Suppressor macrophage (primary cell): ENCODE results near the gene NOXA1.

Experiments used
- DNase-seq, 4 experiments: peaks; one replicate each; pipeline ENCODE4 v3.0.0-alpha.2; 2020 to 2022

Gene NOXA1

DNA sequence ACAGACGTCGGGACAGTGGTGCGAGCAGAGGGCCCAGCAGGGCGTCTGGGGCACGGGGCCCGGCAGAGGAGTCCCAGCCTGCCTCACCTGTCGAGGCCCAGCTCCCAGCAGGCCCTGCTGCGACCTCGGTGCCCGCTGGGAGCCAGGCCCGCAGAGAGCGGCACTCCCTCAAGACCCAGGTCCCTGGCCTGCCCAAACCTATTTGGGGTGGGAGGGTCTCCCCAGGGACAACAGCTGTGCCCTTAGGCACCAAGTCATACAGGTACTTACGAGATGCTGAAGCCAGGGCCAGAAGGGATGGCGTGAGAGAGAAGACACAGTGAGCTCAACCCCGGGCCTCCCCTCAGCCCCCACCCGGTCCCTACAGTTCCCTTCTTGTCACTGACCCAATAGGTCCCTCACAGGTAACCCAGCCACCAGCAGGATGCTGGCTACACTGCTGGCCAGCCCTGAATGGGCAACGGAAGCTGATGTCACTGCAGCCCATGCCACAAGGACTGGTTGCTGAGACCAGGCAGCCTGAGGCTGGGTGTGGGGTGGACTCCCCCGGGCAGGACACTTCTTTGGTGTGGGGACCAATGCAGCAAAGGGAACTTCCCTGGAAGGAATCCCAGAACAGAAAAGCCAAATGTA lies 32.3 kb downstream of the NOXA1 start:
- DNase-seq, result no peak

- DNase-seq, result no peak
These were observed 33.1 kb downstream of the NOXA1 start for GRCh38 chr9:137456061-137456863.

- no peak for DNase-seq
These were observed 33.7 kb downstream of the NOXA1 start for GRCh38 chr9:137456864-137457405.

- no peak for DNase-seq
These were observed 34.4 kb downstream of the NOXA1 start for GRCh38 chr9:137457406-137458193.

- peak in 1 of 4 experiments; percentile 26 for DNase-seq
These were observed 35.3 kb downstream of the NOXA1 start for GRCh38 chr9:137458194-137459151.

- DNase-seq, result peak; percentile 96 to 99 (median 98)
These were observed 36.0 kb downstream of the NOXA1 start, which contains the start of gene NSMF for GRCh38 chr9:137459152-137459600. Gene NSMF (minus strand): TSS chr9:137459334. CDS start chr9:137459102, 232 bp downstream.

- DNase-seq, result no peak
These were observed 36.6 kb downstream of the NOXA1 start for GRCh38 chr9:137459601-137460362.

DNA sequence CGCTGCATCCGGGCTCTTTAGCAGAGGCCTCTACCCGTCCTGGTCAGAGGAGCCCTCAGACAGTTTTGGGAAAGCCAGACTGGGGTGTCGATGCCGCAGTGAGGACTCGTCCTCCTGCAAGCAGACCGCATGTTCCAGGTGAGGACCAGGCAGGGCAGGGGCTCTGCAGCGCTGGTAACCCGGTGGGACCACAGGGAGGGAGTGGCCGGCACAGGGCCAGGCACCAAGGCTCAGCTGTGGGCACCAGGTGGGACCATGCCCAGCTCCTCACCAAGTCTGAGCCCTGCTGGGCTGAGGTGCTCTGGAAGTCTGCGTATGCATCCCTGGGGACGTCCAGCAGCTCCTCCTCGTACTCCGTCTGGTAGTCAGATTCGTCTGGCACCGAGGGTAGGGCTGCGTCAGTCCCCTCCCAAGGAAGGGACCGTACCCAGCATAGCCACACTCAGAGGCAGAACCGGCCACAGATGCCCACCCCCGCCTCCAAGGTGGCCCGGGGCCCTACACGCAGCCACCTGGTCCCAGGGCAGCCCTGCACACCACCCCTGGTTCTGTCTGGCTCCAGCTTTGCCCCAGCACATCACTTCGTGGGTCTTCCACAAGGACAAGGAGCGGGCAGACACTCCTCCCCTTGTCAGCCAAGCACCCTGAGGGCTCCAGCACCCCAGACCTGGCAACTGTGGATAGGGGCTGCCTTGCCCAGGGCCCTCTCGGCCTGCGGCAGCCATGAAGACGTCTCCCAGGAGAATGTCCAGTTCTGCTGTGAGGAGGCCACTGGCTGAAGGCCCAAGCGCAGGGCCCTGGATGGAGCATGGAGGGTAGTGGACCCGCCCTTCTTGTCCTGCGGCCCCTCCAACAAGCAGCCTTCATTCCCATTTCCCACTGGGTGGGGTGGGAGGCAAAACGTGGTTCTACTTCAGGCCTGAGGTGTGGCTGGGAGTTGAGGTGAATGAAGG lies 37.4 kb downstream of the NOXA1 start:
- no peak for DNase-seq

DNA sequence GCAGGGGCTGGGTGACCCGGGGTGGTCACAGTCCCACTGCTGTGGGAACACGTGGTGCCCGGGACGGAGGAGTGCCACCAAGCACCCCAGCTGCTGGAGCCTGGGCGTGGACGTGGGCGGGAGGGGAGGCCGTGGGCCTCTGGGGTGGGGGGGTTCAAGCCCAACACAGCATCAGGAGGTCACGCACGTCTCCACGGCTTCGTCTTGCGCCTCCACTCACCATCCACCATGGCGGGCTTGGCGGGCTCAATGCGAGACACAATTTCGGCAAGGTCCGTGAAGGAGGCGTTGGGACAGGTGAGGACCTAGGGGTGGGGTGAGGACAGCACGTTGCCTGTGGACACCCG lies 38.1 kb downstream of the NOXA1 start:
- DNase-seq, result no peak

- DNase-seq, result peak; percentile 91 to 97 (median 95)
These were observed 38.6 kb downstream of the NOXA1 start for GRCh38 chr9:137461663-137462395.

- no peak for DNase-seq
These were observed 39.3 kb downstream of the NOXA1 start for GRCh38 chr9:137462396-137462985.

DNA sequence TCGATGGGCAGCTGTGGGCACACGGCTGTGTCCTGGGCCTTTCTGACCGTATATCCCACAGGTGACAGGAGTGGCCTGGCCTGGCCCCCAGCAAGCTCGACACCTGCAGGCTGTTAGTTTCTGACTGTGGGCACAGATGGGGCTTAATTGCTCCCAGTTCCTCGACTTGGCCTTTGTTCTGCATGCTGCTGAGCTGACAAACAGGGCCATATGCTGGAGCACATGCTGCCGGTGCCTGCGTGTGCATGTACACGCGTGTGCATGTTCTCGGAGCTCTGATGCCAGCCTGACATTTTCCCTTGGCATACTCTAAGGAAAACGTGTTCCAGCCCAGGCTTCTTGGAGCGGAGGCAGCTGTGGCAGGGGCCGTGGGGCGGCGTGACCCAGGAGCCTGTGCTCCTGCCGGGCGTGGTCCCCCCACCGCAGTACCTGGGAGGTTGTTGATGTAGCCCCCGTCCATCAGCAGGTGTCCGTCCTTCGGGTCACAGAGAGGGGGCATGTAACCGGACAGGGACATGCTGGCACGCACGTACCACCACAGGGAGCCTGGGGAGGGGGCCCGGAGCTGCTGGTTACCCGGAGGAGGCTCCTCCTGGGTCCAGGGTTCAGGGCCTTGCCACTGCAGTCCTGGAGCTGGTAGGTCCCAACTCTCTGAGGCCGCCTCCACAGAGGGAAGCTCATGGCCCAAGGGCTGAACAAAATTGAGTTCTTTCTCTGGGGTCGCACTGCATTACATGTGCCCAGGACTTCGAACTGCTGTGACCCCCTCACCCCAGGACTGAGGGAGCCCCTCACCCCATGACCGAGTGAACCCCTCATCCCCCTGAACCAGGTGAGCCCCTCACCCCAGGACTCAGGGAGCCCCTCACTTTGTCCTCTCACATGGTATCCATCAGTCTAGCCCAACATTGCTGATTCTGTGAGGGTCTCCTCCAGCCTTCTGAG lies 40.1 kb downstream of the NOXA1 start:
- DNase-seq, result no peak

- no peak for DNase-seq
These were observed 40.7 kb downstream of the NOXA1 start for GRCh38 chr9:137463931-137464290.

DNA sequence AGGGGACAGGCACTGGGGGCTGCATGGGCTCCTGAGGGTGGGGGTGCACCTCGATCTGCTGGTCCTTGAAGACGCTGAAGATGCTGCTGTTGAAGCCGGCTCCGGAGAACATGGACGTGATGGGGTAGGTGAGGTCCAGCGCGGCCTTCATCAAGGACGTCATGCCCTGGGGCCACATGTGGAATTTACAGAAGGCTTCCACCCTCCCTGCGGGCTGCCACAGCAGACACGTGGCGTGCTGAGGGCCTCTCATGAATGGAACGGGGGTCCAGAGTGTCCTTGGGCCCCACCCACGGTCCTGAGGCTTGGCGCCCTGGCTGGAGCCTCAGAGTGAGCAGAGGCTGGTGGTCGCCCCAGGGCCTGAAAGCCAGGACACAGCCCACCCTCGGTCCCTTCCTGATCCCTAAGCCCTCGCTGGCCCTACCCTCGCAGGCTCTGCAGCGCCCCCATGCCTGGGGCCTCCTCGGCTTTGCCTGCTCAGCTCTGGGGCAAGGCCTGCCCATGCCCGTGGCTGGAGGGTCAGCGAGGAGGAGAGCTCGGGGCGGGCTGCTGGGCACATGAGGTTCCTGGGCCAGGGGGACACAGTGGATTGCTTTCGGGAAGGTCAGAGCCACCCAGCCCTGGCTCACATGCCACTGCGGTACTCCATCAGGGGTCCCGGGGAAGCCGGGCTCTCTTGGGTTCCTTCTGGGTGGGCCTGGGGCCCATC lies 41.3 kb downstream of the NOXA1 start:
- DNase-seq, result no peak

- no peak for DNase-seq
These were observed 42.0 kb downstream of the NOXA1 start for GRCh38 chr9:137465000-137465719.

GRCh38 chr9:137465720-137466388 lies 42.7 kb downstream of the NOXA1 start:
- DNase-seq, result no peak
